ENCODE results near the gene SMPX.

- no peak for TF ChIP-seq CTCF (optimal IDR thresholded peaks at IDR 0.05 in 1 of 3, IDR thresholded peaks at IDR 0.05 in 1 of 3, conservative IDR thresholded peaks at IDR 0.05 in 1 of 3; ENCODE audit: extremely low read depth in 1 of 3, insufficient read depth in 2 of 3, low read length in 3 of 3)
- TF ChIP-seq EZH2 (IDR thresholded peaks at IDR 0.05; ENCODE audit: low read length) = no peak
Observed at GRCh38 chrX:21660156-21660555, 97.8 kb downstream of the SMPX start.
